Measurements from ENCODE around the gene KIRREL3.

The KIRREL3 gene

DNA sequence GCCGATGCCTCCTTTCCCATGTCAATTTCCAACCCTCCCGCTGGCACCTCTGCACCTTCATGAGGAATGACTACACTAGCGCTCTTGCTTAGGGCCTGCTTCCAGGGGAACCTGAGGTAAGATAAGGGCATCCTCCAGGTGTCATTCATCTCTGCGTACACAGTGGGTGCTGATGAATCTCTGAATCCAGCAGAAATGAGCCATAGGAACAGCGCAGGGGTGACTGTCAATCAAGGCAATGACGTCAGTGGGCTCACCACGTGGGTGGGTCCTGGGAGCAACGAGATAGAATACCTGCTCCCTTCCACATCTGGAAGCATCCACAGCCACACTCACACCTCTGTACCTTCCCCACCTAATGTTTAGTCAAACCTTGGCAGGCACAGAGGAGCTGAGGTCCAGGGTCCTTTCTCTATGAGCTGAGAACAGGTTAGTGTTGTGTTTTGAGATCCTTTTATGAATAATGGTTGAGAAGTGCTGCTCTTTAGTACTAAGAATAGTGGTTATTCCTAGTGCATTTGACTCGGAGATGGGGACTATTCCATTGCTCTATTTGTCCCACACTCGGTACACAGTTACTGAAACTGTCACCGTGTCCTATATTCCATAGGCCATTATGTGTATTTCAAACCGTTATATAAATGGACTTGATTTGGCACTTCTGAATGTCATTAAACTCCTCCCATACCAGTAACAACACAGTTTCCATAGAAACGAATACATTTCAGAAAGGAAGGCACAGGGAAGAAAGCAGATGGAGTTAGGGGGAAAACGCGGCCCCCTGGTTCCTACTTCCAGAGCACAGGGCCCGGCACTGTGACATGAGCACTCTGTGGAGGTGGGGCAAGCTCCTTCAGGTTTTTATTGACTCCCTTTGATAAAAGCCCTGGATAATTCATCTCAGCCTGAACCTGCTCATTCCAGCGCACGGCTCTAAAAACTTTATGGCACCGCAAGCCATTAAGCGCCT, 451.7 kb downstream of the KIRREL3 start:
- DNase-seq = no peak

DNA sequence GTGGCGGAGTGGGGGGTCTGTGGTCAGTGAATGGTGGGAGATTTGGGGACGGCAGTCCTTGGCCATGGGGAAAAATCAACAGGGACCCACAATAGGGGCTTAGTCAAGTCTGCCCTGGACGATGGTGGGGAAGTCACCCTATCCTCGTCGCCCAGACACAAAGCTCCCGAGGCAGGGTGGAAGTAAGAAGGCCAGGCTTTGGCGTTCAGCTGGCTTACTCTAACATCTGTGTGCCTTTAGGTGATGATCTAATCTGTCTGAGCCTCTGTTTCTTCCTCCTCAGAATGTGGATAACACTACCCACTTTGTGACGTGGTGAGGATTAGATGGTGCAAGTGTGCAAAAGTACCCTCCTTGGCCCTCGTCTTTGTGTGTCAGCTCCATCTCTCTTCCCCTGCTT, 452.9 kb downstream of the KIRREL3 start:
- DNase-seq = no peak

DNA sequence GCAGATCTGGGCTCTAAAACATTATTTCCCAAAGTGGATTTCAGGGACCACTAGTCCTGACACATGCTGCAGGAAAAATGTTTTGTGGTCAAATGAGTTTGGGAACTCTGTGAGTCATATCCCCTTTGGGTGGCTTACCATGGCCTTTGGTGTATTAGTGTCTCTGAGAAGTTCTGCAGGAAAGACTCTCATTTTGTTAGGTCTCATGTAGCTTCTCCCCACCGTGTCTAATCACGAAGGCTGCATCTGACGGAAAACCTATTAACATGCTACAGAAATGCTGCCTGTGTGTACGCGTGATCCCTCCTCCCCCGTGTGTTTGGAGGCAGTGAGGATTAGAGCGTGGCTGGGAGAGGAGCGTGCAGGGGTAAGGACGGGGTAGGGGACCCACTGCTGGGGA, 453.4 kb downstream of the KIRREL3 start:
- DNase-seq = peak; percentile 91

DNA sequence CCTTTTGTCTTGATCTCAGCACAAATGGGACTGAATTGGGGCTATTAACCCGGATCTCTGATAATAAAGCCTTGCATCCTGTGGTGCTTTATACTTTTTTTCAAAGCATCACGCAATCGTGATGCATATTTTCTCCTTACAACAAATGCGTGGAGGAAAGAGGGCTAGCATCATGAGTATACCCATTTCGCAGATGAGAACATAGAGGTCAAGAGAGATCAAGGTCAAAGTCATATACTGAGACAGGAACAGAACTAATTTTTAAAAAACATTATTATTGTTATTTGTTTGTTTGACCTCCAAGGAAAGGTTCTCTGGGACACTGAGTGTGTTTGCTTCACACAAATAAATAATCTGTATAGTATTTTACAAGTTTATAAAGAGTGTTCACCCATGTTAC, 453.9 kb downstream of the KIRREL3 start:
- DNase-seq = no peak

DNA sequence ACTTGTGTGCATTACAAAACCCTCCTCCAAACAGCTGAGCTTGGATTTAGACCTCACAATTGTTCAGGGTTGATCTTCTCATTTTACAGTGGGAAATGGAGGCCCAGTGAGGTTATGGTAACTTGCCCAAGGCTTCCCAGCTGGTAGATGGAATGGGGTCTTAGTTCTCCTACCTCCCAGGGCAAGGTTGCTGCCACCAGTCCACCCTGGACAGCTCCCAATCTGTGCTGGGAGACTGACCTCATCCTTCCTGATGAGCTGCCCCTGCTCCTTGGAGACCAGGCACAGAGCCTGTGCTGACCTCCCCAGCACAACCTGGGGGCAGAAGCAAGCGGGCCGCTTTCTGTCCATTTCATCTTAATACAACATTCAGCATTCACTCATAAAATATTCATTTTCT, 454.4 kb downstream of the KIRREL3 start:
- peak; percentile 30 for DNase-seq

DNA sequence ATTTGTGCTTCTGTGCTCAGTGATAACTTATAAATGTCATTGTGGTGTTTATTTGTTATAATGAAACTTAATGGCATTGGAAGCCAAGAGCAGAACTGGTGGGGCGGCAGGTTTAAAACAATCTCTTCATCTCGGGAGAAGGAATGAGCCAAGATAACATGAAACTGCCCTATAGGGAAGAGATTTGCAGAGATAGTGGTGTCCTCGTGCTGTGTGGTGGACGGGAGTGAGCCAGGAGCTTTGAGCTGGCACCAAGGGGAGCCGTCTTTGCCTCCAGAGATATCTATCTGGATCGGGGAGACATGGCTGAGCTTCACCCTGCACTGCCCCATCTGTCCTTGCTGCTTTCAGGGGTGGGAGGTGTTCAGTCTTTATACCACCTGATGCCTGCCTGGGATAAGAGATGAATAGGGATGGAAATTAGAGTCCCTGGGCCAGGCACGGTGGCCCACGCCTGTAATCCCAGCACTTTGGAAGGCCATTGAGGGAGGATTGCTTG, 455.5 kb downstream of the KIRREL3 start:
- DNase-seq = no peak

DNA sequence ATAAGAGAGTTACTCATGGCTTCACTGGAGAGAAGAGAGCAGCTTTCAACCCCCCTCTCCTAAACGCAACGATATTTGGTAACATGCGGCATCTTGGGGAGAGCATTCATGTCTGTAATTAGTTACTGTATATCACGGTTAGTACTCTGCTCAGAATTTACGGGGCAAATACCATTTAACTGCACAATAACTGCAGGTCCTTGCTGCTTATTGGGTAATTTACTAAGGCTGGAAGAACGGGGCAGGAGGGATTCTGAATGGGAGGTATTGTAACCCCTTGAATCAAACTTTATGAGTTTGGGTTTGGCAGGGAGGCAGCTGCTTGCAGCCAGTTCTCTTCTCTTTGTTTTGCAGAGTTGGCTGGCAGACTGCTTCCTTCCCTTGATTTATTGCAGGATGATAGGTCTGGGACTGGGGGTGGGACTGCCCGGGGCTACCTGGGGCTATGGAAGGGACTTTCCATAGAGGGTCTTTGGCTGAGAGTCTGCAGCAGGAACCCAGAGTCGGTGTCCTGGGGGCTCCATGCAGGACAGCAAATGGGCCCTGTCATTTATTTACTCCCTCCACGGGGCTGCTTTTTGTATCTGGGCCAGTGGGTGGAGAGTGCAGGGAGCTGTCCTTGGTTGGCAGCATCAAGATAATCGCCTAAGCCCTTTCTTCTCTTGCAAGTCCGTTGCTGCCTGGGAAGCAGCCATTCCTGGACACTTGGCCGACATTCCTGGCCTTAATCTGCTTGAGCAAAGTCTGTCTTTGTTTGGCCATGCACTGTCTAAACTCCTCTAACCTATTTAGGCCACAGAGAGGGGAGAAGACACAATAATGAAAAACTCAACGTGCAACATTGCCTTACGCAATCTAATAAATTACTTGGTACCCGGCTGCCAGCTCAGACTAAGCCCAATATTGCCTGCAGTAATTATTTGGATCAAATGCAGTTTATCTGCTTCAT, 456.2 kb downstream of the KIRREL3 start:
- DNase-seq = peak; percentile 55

DNA sequence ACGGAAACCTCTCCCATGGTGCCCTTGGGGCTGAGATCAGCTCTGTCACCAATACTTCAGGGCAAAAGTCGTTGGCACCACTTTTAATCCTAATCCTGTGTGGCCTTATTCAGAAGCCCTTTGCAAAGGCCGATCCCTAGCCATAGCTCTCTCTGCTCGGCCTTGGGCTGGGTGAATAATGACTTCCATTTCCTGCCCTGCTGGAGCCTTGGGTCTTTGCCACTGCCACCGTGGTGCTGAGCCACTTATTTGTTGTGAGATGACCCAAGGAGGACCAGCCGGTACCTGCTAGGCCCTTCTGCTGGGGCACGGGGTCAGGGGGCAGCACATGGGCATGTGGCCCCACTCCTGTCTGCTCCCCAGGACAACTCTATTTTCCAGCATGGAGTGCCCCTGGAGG, 456.9 kb downstream of the KIRREL3 start:
- DNase-seq = no peak

DNA sequence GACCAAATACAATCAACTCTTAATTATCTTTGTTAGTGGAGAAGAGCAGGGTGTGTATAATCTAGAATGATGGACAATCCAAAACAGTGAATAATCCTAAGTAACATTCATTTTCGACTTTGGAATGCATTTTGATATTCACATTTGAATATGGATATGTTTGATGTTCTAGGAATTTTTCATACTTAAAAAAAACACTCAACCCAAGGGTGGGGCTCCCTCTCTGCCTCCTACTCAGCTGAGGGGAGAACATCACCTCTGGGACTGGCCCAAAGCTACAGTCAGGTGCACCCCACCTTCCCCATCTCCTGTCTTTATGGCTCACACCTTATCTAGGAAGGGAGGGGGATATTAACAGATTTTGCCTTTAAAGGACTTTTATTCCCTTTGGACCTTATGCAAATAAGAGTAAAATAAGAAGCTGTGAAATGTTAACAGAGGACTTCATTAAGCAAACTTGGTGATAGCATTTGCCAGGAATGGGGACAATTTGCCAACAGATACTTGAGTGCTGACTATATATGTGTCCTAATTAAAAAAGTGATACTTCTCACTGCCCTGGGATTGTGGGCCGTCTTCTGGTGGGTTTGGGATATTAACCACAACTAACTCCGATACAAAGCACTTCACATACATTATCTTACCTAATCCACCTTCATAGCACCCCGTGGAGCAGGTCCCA, 458.1 kb downstream of the KIRREL3 start:
- DNase-seq = peak; percentile 71

DNA sequence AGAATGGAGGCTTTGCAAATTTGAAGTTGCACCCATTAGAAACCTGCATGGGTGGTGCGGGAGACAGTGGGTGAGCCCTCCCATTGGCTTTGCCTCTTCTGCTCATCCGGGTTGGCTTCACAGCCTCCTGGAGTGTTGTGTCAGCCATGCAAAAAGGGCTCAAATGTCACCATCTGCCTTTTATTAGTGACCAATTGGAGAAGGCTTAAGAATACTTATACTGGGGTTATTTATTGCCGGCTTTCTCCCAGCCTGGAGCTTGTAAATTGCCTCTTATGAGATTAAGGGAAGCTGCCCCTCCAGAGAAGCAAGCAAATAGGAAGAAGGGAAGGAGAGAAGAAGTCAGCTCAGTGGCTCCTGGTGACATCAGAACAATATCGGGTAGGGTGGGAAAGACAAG, 462.5 kb downstream of the KIRREL3 start:
- DNase-seq = no peak

DNA sequence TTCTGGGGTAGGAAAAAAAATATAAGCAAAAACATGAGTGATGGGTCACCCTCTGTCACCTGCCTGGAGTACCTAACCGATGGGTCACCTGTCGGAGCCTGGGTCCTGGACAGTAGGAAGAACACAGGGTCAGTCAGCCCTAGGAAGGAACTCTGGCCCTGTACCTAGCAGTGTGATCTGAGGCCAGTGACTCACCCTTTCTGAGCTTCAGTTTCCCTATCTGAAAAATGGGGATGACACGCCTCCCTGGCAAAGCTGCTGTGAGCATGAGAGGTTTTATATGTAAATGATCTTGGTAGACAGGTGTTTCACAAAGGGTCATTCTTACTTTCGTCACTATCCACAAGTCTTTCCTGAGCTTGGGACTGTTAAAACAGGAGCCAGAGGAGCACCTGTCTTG, 463.1 kb downstream of the KIRREL3 start:
- DNase-seq = no peak

DNA sequence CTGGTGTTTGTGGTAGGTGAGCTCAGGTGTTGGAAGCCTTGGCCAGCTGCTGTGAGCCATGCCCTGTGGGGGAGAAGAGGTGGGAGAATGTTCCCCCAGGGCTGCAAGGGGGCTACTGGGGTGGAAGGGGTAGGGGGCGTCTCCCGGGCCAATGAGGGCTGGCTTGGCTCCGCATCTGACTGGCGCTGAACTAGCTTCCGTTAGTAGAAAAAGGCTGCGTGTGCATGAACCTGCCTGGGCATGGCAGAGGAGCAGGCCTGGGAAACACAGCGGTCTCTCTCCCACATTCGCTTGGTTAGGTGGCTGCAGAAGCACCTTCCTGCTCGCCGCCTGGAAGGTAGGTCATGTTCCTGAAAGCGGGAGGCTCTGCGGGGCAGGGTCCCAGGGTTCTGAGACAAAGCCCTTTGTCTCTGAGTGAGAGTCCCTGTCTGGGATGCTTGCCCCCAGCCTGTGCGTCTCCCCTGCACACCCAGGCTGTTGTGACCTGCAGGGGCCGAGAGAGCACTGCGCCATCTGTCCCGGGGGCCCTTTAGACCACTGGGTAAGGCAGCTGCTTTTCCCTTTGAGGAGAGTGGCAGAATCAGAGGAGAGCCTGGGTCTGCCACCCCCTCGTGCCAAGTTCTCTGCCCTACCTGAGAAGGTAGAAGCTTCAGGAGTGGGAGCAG, 466.3 kb downstream of the KIRREL3 start:
- no peak for DNase-seq

DNA sequence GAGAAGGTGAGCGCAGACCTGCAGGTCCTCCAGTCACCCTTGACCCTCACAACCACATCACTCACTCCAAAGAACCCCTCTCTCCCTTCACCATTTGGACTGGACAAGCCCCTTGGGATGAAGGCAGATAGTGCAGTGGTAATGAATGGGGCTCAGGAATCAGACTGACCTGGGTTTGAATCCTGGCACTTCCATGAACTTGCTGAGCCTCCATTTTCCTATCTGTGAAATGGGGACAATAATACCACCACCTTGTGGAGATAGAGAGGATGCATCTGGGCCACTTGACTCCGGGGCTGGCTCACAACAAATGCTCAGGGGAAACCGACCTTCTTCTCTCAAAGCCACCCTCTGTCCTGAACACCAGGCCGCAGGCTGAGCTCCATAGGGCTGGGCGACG, 467.0 kb downstream of the KIRREL3 start:
- DNase-seq = no peak

DNA sequence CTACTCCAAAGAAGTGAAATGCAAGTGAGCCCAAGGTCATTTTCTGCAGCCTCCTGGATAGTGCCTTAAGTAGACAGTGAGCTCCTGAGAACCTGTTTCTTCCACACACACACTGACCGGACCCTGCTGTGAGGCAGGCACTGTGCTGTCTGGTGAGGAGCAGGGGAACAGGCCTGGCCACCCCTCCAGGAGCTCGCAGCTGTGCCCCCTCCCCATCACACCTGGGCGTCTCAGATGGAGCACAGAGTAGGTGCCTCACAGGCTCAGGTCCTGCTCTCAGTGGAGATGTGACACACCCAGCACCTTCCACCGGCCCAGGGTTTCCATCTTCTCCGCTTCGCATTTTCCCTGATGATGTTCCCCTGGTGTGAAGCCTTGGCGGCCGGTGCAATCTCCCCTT, 470.2 kb downstream of the KIRREL3 start:
- no peak for DNase-seq

DNA sequence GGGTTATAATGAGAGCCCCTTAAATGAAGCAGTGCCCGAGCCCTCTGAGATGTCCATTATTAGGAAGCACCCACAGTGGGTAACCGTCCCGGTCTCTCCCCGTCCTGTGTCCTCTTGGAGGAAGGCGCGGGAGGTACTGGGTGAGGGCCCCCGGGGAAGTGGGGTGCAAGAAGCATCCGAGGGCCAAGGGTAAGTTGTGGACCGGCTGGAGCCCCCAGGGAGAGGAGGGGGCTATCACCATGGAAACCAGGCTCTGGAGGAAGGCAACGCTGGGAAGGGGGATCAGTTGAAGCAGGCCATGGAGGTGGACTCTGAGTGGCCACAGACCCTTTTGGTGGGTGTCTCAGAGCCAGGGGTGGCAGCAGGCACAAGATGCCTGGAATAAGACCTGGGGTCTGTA, 471.5 kb downstream of the KIRREL3 start:
- no peak for DNase-seq

DNA sequence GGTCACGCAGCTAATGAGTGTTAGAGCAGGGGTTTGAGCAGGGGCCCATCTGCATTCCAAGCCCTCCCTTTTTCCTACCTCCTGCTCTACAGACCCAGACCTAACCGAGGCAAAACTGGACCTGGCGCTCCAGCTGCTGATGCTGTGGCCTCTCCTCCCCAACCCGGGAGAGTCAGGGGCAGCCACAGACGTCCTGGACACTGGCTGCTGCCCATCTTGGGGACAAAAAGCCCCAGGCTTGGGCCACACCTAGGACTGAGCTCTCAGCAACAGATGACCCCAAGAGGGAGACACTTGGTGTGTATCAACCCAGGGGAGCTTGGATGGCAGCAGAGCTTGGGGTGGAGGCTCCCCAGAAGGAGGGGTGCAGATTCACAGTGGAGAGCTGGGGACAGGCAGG, 472.5 kb downstream of the KIRREL3 start:
- no peak for DNase-seq

DNA sequence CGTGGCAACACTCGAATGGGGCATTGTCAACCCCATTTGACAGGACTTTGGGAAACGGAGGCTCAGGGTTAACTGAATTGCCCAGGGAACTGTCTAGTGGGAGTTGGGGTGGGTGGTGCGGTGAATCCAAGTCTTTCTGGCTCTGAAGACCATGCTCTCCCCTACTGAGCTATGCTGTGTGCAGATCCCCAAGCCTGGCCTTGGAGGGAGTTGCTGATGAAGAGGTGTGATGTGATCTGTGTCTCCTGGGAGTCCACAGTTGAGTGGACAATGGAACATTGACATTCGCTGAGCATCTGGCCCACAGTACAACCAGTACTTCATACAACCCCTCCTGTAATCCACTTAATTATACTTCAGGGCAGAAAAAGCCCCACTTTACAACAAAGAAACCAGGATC, 472.9 kb downstream of the KIRREL3 start:
- DNase-seq = no peak

DNA sequence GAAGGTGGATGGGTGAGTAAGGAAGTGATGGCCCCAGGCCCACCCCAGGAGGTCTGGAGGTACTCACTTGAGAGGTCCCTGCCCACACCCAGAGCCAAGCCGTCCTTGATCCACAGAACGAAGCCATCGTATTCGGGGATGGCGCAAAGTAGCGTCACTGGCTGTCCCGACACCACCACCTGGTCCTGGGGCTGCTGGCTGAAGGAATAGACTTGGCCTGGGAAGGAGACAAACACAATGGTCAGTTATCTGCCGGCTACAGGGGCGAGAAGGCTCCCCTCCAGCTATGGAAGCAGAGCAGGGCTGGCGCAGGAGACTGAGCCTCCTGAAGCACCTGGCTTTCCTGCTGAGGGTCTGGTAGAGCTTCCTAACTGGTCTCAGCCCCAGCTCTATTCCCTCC, 474.1 kb downstream of the KIRREL3 start:
- DNase-seq = no peak

DNA sequence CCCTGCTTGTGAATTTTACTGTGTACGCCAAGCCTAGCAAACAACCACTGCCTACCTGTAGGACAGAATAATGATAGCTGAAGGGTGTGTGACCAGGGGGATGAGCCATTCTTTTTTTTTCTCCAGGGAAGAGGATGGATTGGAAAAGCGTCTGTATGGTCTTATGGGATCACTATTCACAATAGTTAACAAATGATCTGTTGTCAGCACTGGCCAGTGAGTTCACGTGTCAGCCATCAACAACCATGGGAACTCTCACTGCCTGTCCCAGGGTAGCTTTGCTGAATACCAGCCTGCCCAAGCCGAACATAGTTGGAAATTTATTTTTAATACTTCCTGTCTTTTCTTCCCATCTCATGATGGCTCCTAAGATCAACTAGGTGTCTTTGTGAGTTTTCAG, 474.9 kb downstream of the KIRREL3 start:
- DNase-seq = no peak

DNA sequence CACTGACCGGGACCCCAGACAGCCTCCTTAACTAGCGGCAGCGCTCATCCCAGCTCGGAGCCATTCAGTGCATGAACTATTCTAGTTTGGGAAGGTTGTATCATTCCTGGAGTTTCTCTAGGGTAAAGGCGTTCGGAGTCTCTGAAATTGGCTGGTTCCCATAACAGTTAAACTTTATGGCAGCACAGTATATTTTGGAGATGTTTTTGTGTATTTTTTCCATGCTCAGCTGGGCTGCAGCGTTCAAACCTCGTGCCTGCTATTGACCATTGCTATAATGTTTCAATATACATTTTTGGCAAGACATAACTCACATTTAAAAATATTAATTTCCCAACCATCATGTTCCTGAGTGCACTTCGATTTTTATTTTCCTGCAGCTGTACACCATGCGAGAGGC, 475.4 kb downstream of the KIRREL3 start:
- DNase-seq = no peak

DNA sequence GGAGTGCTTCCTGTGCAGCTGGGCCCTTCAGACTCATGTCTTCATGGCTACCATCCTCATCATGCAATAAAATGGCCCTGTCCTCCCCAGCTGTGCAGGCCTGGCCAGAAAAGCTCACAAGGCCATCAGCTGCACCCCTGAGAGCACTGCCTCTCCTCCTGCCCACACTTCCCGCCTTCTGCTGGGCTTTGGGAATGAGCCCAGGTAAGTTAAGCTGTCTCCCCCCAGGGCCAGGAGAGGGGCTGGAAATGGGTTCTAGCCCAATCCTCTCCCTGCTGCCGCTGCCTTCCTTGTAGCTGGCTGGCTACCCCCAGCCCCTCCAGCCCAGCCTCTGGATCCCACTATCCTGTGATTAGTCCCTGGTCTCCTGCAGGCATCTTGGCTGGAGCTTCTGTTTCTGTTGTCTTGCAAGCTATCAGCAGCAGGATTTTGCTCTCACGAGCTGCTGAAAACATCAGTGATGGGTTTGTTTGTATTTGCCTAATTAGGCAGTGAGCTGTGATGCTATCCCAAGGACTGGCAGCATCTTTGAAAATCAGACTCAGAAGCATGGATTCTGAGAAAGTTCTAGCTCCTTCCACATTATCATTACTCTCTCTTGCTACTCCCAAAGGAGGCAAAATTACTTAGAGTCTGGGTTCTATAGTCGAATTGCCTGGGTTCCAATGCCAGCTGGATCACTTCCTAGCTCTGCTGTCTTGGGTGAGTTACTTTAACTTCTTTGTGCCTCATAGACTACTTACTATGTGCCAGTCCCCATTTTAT, 476.9 kb downstream of the KIRREL3 start:
- no peak for DNase-seq
